NCI-H345 treated with DMSO at 0.1 percent for 48 hours (cell line): ENCODE results near the gene ZNF32.
A peak's percentile ranks its signal among the peaks of the same experiment; 100 is the strongest.

Experiments used
- DNase-seq: peaks from one replicate; lab custom pipeline; 2025; ENCODE audit not compliant: unreplicated experiment; lab: John Stamatoyannopoulos, UW

Gene ZNF32

DNA sequence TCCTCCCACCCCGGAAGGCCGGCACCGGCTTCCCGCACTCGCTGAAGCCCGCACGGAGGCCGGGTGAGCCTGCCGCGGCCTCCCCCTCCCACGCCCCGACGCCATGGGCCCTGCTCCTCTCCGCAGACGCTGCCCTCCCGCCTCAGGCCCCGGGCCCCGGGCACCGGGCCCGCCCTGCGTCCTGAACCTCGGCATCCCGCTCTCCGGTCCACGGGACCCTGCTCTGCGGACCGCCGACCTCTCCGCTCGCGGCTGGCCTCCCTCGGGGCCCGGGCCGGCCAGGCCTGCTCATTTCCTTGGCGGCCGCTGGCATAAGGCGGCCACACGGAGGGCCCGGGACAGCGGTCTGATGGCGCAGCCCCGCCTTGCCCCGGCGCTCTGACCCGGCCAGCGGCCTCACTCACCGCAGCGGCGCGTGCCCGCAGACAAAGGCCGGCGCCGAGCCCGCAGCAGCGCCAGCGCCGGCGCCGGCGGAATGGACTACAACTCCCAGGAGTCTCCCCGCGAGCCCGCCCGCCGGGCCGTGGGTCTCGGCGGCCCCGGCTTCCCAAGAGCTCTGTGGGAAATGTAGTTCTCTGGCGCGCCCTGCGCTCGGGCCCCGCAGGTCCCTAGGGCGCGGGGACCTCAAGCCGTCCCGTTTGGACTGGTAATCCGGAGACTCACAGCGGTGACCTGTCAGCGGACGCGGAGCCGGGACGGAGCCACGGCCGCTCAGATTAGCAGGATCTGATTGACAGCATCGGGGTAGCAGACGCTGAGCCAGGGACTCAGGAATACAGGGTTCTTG lies at the start of gene ZNF32:
Gene ZNF32, minus strand, starts transcription at position 484 of the 787 bp plus-strand sequence. CDS start 2,748 bp downstream, outside the sequence.
- DNase-seq = peak; percentile 56

DNA sequence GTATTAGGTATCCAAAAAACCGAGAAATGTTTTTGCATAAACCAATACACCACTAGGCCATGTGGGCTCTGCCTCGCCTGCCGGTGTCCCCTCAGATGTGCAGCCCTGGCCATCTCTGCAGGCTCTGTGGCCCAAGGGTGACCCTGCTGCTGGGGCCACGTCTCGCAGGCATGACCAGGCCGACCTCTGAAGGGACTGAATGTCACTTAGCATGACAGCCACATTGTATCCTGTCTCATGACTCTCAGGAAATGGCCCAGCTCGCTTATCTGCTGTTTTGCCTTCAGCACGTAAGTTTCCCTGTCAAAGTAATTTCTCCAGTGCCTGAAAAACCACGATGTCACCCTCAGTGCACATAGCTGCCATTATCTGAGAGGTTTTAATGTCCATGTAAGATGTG lies 49.5 kb upstream of the ZNF32 start:
- DNase-seq = no peak

DNA sequence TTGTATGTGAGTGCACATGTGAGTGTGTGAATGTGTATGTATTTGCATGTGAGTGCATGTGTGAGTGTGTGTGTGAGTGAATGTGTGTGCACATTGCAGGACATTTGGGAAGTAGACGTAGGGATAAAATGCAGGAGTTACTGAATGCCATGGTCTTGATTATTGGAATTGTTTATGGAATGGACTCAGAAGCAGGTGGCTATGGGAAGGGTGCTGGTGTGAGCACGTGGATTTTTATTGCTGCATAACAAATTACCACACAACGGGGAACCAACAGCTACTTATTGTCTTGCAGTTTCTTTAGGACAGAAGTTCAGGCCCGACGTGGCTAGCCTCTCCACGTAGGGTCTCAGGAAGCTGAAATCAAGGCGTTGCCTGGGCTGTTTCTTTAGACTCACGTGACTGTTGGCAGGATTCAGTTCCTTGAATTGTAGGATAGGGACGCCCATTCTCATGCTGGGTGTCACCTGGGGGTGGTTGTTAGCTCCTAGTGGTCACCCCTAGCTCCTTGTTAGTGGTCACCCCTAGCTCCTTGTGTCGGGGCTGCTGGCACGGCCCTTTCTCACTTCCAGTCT lies 48.3 kb upstream of the ZNF32 start:
- no peak for DNase-seq

- no peak for DNase-seq
These were observed 47.0 kb upstream of the ZNF32 start for GRCh38 chr10:43695730-43696129.

- no peak for DNase-seq
These were observed 46.6 kb upstream of the ZNF32 start for GRCh38 chr10:43695321-43695720.

DNA sequence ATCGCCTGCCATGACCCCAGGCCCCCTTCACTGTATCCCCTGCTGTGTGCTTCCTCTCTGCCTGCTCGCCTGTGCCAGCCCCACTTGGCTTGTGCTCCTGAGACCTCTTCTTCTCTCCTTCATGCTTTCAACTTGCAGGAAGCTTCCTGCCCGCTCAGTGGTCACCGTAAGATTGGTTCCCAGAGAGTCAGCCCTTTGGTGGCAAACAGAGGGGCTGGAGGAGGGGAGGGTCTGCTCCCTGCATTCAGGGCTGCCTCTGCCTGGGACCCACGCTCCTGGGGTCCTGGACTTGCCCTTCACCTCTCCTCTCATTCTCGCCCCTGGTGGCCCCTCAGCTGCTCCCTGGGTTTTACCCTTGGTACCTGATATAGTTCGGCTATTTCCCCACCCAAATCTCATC lies 45.8 kb upstream of the ZNF32 start:
- no peak for DNase-seq

DNA sequence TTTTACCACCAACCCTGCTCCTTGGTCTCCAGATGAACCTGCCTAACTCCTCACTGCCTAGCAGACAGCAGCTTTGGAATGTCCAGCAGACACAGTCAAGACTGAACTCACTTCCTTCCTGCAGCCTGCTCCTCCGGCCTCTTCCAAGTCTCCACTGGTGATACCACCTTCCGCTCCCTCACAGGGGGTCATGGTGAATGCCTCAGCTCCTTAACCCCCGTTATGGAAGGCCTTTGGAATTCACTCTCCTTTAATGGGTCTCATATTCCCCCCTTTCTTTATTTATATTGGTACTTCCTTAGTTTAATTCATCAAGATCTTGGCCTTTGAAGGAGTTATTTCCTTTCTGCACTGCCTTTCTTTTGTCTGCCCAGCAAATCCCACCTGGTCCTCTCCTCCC lies 44.9 kb upstream of the ZNF32 start:
- DNase-seq = no peak

GRCh38 chr10:43692051-43692825 lies 43.6 kb upstream of the ZNF32 start:
- DNase-seq = no peak

- no peak for DNase-seq
These were observed 42.8 kb upstream of the ZNF32 start for GRCh38 chr10:43691485-43691884.

GRCh38 chr10:43689955-43690771 lies 41.5 kb upstream of the ZNF32 start:
- peak; percentile 33 for DNase-seq

DNA sequence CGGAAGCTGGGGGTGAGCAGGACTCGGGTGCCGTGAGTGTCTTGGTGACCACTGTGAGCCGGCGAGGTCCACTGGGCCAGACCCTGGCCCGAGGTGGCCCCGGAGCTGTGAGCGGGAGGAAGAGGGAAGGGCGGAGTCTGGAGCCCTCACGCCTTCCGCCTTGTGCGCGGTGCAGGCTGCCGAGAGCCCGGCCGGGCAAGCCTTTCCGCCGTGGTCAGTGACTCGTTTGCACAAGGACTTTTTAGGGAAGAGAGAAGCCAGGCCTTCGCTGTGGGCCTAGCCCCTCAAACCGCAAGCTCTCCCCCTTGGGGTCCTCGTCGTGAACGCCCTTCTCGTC lies 40.9 kb upstream of the ZNF32 start:
- DNase-seq = no peak

GRCh38 chr10:43689007-43689491 lies 40.4 kb upstream of the ZNF32 start:
- DNase-seq = no peak

DNA sequence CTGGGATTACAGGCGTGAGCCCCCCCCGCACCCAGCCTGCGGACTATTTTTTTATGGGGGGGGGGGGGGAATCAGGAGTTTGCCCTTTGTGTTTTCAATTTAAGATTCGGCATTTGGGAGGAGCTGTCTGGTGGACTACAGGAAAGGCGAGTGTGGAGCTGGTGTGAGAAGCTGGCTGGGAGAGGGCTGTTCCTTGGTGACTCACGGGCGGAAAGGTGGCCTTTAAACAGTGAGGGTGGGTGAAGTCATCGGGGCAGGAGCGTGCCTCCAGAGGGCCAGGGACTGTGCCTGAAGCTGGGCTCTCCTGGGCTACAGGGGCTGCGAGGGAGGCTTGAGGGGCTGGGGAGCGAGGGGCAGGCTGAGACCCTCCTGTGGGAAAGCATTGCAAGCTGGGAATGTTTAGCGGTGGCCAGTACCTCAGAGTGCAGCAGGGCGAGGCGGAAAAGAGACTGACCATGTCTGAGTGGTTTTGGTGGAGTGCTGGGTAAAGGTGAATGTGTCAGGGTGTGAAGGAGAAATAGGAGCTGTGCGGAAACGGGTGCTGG lies 39.7 kb upstream of the ZNF32 start:
- no peak for DNase-seq

DNA sequence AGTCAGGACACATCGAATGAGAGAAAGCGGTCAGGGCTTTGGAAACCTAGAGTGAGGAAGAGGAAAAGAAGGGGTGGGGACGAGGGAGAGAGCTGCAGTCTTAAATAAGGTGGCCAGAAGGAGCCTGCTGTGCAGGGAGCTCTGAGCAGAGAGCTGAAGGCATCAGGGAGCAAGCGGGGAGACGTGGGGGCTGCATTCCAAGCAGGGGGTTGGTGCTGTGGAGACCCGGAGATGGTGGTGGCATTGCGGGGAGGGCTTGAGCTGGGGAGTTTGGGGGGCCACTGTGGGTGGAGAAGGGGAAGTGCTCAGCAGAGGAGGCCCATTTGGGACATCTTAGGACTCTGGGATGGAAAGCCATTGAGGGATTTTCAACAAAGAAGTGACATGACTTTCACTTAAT lies 38.7 kb upstream of the ZNF32 start:
- DNase-seq = no peak

DNA sequence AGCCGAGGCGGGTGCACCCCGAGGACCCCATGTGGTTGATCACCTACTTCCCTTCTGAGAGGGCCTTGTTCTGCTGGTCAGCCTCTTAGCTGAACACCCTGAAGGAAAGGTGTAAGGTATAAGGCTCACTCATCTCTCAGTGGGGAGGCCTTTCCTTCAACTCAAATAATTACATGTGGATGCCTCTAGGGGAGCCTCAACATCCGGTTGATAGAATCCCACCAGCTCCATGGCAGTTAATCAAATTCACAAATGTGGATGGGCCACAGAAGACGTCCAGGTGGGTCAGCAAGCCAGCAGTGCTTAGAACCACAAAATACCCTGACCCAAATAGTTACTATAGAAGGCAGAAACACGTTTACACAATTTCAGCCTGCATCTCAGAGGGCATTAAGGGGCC lies 37.7 kb upstream of the ZNF32 start:
- DNase-seq = no peak

DNA sequence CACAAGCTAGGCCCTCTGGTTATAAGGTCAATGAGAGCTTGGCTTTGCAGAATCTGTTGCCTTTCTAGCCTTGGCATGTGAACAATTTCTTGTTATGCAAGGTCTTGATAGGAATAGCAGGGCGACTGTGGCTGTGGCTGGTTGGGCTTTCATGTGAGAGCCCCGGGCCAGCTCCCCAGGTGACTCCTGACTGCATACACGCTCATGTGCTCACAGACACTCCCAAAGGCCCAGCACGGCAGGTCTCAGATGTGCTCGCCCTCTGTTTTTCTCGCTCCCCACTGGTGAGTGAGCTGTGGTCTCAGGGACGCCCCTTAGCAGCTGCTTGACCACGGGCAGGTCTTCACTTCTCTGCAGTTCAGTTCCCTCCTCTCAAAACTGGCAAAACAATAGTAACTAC lies 37.1 kb upstream of the ZNF32 start:
- DNase-seq = no peak

DNA sequence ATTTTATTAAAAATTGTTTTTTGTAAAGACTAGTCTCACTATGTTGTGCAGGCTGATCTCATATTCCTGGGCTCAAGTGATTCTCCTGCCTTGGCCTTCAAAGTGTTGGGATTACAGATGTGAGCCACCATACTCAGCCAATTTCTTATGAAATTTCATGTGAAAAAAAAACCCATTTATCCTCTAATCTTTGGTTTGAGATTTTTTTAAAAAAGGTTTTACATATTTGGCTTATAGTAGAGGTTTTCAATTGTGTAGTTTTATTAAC lies 35.5 kb upstream of the ZNF32 start:
- DNase-seq = no peak

DNA sequence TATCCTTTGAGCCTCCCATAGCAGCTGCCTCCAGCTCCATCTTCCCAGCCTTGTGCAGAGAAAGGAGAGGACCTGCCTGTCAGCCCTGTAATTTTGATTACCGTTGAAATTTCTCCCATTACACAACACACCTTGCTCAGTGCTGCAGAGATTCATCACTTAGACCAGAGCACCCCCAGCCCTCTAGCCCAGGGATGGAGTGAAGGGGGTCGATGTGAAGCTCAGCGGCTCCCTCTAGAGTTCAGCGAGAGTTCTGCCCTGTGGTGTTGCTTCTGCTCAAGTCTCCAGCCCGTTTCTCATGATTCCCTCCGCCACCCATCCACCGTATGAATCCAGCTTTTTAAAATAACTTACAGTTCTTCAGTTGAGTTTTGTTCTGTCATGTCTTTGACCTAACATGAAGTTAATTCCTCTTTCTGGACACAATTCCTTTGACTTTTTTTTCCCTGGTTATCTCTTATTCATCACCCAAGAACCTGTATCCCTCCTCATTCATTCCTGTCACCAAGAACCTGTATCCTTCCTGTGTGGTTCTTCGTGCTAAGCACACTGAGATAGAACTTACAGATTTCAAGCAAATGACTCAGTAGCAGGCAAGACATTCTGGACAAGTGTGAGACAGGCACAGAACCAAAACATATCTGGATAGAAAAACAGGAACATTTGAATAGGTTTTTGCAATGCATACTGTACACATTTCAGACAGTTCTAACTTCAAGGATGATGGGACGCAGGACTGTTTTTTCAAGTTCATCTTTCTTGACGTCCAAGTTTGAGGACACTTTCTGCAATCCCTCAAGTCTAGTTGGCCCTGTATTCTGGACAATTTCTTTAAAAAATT lies 35.0 kb upstream of the ZNF32 start:
- no peak for DNase-seq

DNA sequence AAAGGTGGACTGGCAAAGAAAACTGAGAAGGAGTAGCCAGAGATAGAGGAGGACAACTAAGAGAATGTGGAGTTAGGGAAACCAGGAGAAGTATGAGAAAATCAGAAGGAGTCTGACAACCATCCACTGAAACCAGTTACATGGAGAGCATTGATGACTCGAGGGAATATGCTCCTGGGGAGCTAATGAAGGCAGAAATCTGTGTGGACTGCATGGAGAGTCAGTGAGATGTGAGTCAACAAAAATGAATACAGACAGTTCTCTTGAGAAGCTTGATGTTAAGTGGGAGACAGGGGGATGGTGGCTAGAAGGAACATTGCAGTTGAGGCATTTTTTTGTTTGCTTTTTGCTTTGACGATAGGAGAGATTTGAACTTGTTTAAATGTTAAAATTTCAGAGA lies 34.3 kb upstream of the ZNF32 start:
- no peak for DNase-seq

GRCh38 chr10:43681721-43682120 lies 33.0 kb upstream of the ZNF32 start:
- DNase-seq = no peak
